GM23338 (cell line): ENCODE measurements around the gene PCP4L1. TPM values are rescaled to one million over a fixed set of nuclear protein-coding genes. Genes with fewer than 3 reads are reported as not detected.
A peak's percentile ranks its signal among the peaks of the same experiment; 100 is the strongest.

Experiments
- ATAC-seq: fragments of 200-7000 bp; cut with Tn5 transposase; 3 replicates; pipeline ENCODE4 v1.9.1; 2020
- DNase-seq: peaks from one replicate; pipeline ENCODE4 v3.0.0-alpha.2; 2015; ENCODE audit warnings: low spot score
- H2AFZ ChIP-seq: fragments of 200-600 bp; sonication (generic); 2 replicates; pipeline ENCODE4 v1.8.0; 2016; ENCODE audit warnings: antibody characterized with exemption, mild to moderate bottlenecking, moderate library complexity
- H3F3A ChIP-seq: fragments of 200-600 bp; sonication (generic); replicated peaks from 2 replicates; pipeline ENCODE4 v1.8.0; 2017; ENCODE audit warnings: antibody characterized with exemption, mixed run types, low read depth
- H3K27ac ChIP-seq: fragments of 200-600 bp; sonication (generic); 2 replicates; pipeline ENCODE4 v1.6.1; 2016; ENCODE audit warnings: low read depth
- H3K27me3 ChIP-seq: fragments of 200-600 bp; sonication (generic); 2 replicates; pipeline ENCODE4 v1.8.0; 2016; ENCODE audit warnings: mild to moderate bottlenecking, mixed run types, moderate library complexity; ENCODE audit not compliant: insufficient read depth
- H3K36me3 ChIP-seq: fragments of 200-600 bp; sonication (generic); 2 replicates; pipeline ENCODE4 v1.8.0; 2016; ENCODE audit warnings: mild to moderate bottlenecking; ENCODE audit not compliant: insufficient read depth
- H3K4me1 ChIP-seq: fragments of 200-600 bp; sonication (generic); 2 replicates; pipeline ENCODE4 v1.8.0; 2016; ENCODE audit warnings: mild to moderate bottlenecking, moderate library complexity; ENCODE audit not compliant: insufficient read depth
- H3K4me2 ChIP-seq: fragments of 200-600 bp; sonication (generic); 2 replicates; pipeline ENCODE4 v1.7.1; 2017; ENCODE audit warnings: mixed run types
- H3K4me3 ChIP-seq: fragments of 200-600 bp; sonication (generic); 2 replicates; pipeline ENCODE4 v1.6.1; 2016; ENCODE audit warnings: mixed run types
- H3K79me2 ChIP-seq: fragments of 200-600 bp; sonication (generic); replicated peaks from 2 replicates; pipeline ENCODE4 v1.8.0; 2017; ENCODE audit warnings: mild to moderate bottlenecking; ENCODE audit not compliant: insufficient read depth
- H3K9me2 ChIP-seq: fragments of 200-600 bp; sonication (generic); 2 replicates; pipeline ENCODE4 v1.8.0; 2017; ENCODE audit not compliant: insufficient read depth
- H4K20me1 ChIP-seq: fragments of 200-600 bp; sonication (generic); replicated peaks from 2 replicates; pipeline ENCODE4 v1.8.0; 2017; ENCODE audit warnings: mild to moderate bottlenecking; ENCODE audit not compliant: insufficient read depth
- H3K27ac Mint-ChIP-seq: 2 replicates; pipeline ENCODE4 v1.8.0; 2020; ENCODE audit warnings: inconsistent platforms, mild to moderate bottlenecking, moderate library complexity, mixed read lengths
- H3K27me3 Mint-ChIP-seq: 3 replicates; pipeline ENCODE4 v1.8.0; 2022; ENCODE audit warnings: low read depth, mild to moderate bottlenecking, moderate library complexity, mixed read lengths, inconsistent platforms; ENCODE audit not compliant: insufficient read depth, poor library complexity
- H3K36me3 Mint-ChIP-seq: 3 replicates; pipeline ENCODE4 v1.8.0; 2021; ENCODE audit warnings: low read depth, mild to moderate bottlenecking, inconsistent platforms, moderate library complexity, mixed read lengths
- H3K4me1 Mint-ChIP-seq: 3 replicates; pipeline ENCODE4 v1.8.0; 2020; ENCODE audit warnings: mild to moderate bottlenecking, inconsistent platforms, mixed read lengths
- H3K4me3 Mint-ChIP-seq: 3 replicates; pipeline ENCODE4 v1.8.0; 2021; ENCODE audit warnings: moderate library complexity, mild to moderate bottlenecking, inconsistent platforms, mixed read lengths
- H3K9me3 Mint-ChIP-seq: 3 replicates; pipeline ENCODE4 v1.8.0; 2020; ENCODE audit warnings: moderate library complexity, mild to moderate bottlenecking, inconsistent platforms, mixed read lengths
- CREB1 ChIP-seq: fragments of 250-450 bp; sonication (Bioruptor Pico); IDR thresholded peaks from 2 replicates; pipeline ENCODE4 v1.5.0; 2020; ENCODE audit warnings: low read depth, mild to moderate bottlenecking, moderate library complexity
- EZH2phosphoT487 ChIP-seq: fragments of 200-600 bp; sonication (generic); IDR thresholded peaks from one replicate; pipeline ENCODE4 v1.8.1; 2018; ENCODE audit warnings: antibody characterized with exemption; ENCODE audit not compliant: unreplicated experiment
- JUNB ChIP-seq: IDR thresholded peaks from one replicate; pipeline ENCODE4 v1.6.1; 2016; ENCODE audit warnings: antibody characterized with exemption; ENCODE audit not compliant: unreplicated experiment
- POLR2AphosphoS5 ChIP-seq: IDR thresholded peaks from 2 replicates; pipeline ENCODE4 v1.6.1; 2016; ENCODE audit warnings: antibody characterized with exemption, low read depth
- STAT1 ChIP-seq: IDR thresholded peaks from one replicate; pipeline ENCODE4 v1.6.1; 2016; ENCODE audit warnings: antibody characterized with exemption; ENCODE audit not compliant: unreplicated experiment
- ZNF114 ChIP-seq: fragments of 250-450 bp; sonication (Bioruptor Pico); IDR thresholded peaks from 2 replicates; pipeline ENCODE4 v1.5.0; 2020; ENCODE audit warnings: mild to moderate bottlenecking, moderate library complexity
- polyA plus RNA-seq: library from polyadenylated mRNA; unstranded; fragments of >200 nt; fragmentation: Nextera tagmentation; extraction: Ambion mirVana; gene quantifications from 2 replicates; pipeline ENCODE4 v1.2.1, GENCODE V29; 2016
- total RNA-seq: library from RNA; depleted of rRNA; stranded (reverse); fragments of >200 nt; shearing (Covaris generic); gene quantifications from 2 replicates; pipeline ENCODE4 v1.2.3, GENCODE V29; 2014
- TF ChIP-seq, protein P1 (sequence below): fragments of 250-450 bp; sonication (Bioruptor Pico); IDR thresholded peaks from 2 replicates; pipeline ENCODE4 v1.5.0; 2020; ENCODE audit warnings: mild to moderate bottlenecking, moderate library complexity
- TF ChIP-seq, protein P2 (sequence below): IDR thresholded peaks from 2 replicates; pipeline ENCODE4 v1.6.1; 2016; ENCODE audit warnings: antibody characterized with exemption

The PCP4L1 gene
- total and polyA plus RNA-seq, 2 experiments from 2014 or later: 1.4 to 1.7 TPM

DNA sequence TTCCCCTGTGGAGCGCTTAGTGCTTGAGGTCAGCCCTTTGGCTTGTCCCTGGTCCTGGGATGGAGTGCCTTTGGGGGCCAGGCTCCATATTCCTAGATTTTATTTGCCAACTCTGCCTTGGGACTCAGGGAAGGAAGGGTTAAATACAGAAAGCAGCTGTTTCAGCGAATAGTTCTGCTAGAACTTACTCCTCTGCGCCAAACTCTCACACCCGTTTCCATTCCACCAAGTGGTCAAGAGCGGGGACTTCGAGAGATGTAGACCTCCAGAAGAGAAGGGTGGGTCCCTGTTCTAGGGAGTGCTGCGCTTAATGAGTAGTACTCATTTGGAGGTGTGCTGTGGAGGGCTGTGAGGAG, 33.4 kb upstream of the PCP4L1 start (continued):
- TF ChIP-seq, protein P1, sequence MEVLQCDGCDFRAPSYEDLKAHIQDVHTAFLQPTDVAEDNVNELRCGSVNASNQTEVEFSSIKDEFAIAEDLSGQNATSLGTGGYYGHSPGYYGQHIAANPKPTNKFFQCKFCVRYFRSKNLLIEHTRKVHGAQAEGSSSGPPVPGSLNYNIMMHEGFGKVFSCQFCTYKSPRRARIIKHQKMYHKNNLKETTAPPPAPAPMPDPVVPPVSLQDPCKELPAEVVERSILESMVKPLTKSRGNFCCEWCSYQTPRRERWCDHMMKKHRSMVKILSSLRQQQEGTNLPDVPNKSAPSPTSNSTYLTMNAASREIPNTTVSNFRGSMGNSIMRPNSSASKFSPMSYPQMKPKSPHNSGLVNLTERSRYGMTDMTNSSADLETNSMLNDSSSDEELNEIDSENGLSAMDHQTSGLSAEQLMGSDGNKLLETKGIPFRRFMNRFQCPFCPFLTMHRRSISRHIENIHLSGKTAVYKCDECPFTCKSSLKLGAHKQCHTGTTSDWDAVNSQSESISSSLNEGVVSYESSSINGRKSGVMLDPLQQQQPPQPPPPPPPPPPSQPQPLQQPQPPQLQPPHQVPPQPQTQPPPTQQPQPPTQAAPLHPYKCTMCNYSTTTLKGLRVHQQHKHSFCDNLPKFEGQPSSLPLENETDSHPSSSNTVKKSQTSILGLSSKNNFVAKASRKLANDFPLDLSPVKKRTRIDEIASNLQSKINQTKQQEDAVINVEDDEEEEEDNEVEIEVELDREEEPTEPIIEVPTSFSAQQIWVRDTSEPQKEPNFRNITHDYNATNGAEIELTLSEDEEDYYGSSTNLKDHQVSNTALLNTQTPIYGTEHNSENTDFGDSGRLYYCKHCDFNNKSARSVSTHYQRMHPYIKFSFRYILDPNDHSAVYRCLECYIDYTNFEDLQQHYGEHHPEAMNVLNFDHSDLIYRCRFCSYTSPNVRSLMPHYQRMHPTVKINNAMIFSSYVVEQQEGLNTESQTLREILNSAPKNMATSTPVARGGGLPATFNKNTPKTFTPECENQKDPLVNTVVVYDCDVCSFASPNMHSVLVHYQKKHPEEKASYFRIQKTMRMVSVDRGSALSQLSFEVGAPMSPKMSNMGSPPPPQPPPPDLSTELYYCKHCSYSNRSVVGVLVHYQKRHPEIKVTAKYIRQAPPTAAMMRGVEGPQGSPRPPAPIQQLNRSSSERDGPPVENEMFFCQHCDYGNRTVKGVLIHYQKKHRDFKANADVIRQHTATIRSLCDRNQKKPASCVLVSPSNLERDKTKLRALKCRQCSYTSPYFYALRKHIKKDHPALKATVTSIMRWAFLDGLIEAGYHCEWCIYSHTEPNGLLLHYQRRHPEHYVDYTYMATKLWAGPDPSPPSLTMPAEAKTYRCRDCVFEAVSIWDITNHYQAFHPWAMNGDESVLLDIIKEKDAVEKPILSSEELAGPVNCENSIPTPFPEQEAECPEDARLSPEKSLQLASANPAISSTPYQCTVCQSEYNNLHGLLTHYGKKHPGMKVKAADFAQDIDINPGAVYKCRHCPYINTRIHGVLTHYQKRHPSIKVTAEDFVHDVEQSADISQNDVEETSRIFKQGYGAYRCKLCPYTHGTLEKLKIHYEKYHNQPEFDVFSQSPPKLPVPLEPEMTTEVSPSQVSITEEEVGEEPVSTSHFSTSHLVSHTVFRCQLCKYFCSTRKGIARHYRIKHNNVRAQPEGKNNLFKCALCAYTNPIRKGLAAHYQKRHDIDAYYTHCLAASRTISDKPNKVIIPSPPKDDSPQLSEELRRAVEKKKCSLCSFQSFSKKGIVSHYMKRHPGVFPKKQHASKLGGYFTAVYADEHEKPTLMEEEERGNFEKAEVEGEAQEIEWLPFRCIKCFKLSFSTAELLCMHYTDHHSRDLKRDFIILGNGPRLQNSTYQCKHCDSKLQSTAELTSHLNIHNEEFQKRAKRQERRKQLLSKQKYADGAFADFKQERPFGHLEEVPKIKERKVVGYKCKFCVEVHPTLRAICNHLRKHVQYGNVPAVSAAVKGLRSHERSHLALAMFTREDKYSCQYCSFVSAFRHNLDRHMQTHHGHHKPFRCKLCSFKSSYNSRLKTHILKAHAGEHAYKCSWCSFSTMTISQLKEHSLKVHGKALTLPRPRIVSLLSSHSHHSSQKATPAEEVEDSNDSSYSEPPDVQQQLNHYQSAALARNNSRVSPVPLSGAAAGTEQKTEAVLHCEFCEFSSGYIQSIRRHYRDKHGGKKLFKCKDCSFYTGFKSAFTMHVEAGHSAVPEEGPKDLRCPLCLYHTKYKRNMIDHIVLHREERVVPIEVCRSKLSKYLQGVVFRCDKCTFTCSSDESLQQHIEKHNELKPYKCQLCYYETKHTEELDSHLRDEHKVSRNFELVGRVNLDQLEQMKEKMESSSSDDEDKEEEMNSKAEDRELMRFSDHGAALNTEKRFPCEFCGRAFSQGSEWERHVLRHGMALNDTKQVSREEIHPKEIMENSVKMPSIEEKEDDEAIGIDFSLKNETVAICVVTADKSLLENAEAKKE (CRISPR knock-in tag): no peak
- TF ChIP-seq CREB1 (CRISPR knock-in tag): no peak
- TF ChIP-seq EZH2phosphoT487: no peak
- TF ChIP-seq POLR2AphosphoS5: no peak
- TF ChIP-seq STAT1: no peak

DNA sequence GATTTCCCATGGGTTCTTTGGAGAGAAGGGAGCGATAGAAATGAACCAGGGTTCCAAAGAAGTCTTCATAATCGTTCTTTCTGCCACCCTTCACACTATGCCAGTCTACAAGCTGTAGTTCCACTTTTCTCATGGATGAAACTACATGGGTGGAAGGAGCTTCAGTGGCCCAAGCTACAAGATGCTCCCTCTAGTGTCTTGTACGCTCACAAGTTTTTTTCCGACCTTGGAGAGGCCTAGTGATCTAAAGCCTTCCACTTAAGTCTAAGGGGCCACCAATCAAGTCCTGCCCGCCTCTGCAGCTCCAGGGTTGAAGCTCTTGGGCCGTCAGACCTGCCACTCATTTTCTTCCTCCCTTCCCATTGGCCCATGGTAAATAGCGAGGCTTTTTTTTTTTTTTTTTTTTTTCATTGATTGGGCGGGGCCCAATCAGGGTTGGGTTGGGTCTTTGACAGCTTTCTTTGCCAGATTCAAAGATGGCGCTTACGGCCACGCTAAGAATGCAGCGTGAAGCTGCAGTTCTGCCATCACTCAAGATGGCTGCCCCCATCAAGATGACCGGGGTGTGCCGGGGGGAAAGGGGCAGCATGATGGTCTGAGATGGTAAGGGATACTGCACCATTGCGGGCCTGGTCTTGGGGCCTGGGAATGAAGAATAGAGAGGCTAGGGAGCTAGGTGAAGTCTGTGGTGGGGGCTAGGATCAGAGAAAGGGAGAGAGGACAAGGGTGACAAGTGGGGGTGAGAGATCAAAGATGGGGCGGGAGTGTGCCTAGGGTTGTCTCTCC, 32.8 kb upstream of the PCP4L1 start, which contains the start of gene TOMM40L:
Gene TOMM40L, plus strand, starts transcription at position 527 of the 786 bp plus-strand sequence. CDS start 430 bp downstream, outside the sequence.
- peak; percentile 92 for ATAC-seq
- no peaks in the 10 kb centered on the region for H3K9me3 Mint-ChIP-seq
- H3K27ac ChIP-seq: peak within 1 kb of the TSS; percentile 84; the same call in 1 of the 2 replicates
- TF ChIP-seq JUNB (no peak), ZNF114 (CRISPR knock-in tag) (peak; percentile 93; the same call in 1 of the 2 replicates)
- TF ChIP-seq, protein P1 (CRISPR knock-in tag): peak; percentile 100
- TF ChIP-seq, protein P2, sequence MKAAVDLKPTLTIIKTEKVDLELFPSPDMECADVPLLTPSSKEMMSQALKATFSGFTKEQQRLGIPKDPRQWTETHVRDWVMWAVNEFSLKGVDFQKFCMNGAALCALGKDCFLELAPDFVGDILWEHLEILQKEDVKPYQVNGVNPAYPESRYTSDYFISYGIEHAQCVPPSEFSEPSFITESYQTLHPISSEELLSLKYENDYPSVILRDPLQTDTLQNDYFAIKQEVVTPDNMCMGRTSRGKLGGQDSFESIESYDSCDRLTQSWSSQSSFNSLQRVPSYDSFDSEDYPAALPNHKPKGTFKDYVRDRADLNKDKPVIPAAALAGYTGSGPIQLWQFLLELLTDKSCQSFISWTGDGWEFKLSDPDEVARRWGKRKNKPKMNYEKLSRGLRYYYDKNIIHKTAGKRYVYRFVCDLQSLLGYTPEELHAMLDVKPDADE: peak; percentile 75

More for the DNA sequence above, 32.8 kb upstream of the PCP4L1 start, which contains the start of gene TOMM40L:
- Histone ChIP-seq H3K4me3 (peak within 1 kb of the TSS; percentile 55), H3F3A (peaks cover 3% of the 10 kb centered on the region; the same call in 1 of the 2 replicates), H2AFZ (peak within 1 kb of the TSS; percentile 11), H4K20me1 (no peaks in the 10 kb centered on the region), H3K4me1 (peaks cover 13% of the 10 kb centered on the region), H3K27me3 (no peaks in the 10 kb centered on the region), H3K9me2 (no peaks in the 10 kb centered on the region), H3K79me2 (no peaks in the 10 kb centered on the region), H3K4me2 (peak within 1 kb of the TSS; percentile 96), H3K36me3 (peaks cover 6% of the 10 kb centered on the region)
- DNase-seq: peak; percentile 98
- Mint-ChIP-seq H3K4me1 (peaks cover 26% of the 10 kb centered on the region), H3K27me3 (peaks cover 6% of the 10 kb centered on the region), H3K4me3 (peak within 1 kb of the TSS; percentile 97), H3K36me3 (peaks cover 20% of the 10 kb centered on the region), H3K27ac (peak within 1 kb of the TSS; percentile 95)
